Hepatocyte (in vitro differentiated cells): ENCODE results near the gene STIM1. TPM values are rescaled to one million over a fixed set of nuclear protein-coding genes. Genes with fewer than 3 reads are reported as not detected.
"Not testable (repeated sequence)": the region's sequence is repeated elsewhere in the genome, so short reads cannot be mapped to it uniquely, and the experiment has no call there.

Experiments
- DNase-seq: peaks from one replicate; pipeline ENCODE4 v3.0.0-alpha.2; 2016; ENCODE audit warnings: low spot score
- H2AFZ ChIP-seq: fragments of 200-600 bp; sonication (generic); 2 replicates; pipeline ENCODE4 v1.6.0; 2016; ENCODE audit warnings: antibody characterized with exemption, mild to moderate bottlenecking
- H3K27ac ChIP-seq: fragments of 200-600 bp; sonication (generic); 2 replicates; pipeline ENCODE4 v1.5.1; 2016; ENCODE audit warnings: mild to moderate bottlenecking
- H3K27me3 ChIP-seq: fragments of 200-600 bp; sonication (generic); 2 replicates; pipeline ENCODE4 v1.6.1; 2016
- H3K36me3 ChIP-seq: fragments of 200-600 bp; sonication (generic); replicated peaks from 2 replicates; pipeline ENCODE4 v1.5.1; 2016; ENCODE audit warnings: low read depth; ENCODE audit not compliant: insufficient read depth
- H3K4me1 ChIP-seq: fragments of 200-600 bp; sonication (generic); 2 replicates; pipeline ENCODE4 v1.5.1; 2016; ENCODE audit warnings: mild to moderate bottlenecking, moderate library complexity; ENCODE audit not compliant: insufficient read depth
- H3K4me2 ChIP-seq: fragments of 200-600 bp; sonication (generic); 2 replicates; pipeline ENCODE4 v1.6.0; 2016
- H3K4me3 ChIP-seq: fragments of 200-600 bp; sonication (generic); 2 replicates; pipeline ENCODE4 v1.5.1; 2016; ENCODE audit warnings: mild to moderate bottlenecking
- H3K79me2 ChIP-seq: fragments of 200-600 bp; sonication (generic); 2 replicates; pipeline ENCODE4 v1.6.0; 2017; ENCODE audit warnings: mild to moderate bottlenecking
- H3K9me2 ChIP-seq: fragments of 200-600 bp; sonication (generic); replicated peaks from 2 replicates; pipeline ENCODE4 v1.6.0; 2017; ENCODE audit warnings: mild to moderate bottlenecking; ENCODE audit not compliant: insufficient read depth
- H3K9me3 ChIP-seq: fragments of 200-600 bp; sonication (generic); 2 replicates; pipeline ENCODE4 v1.5.1; 2016; ENCODE audit warnings: low read depth, mild to moderate bottlenecking
- H4K20me1 ChIP-seq: fragments of 200-600 bp; sonication (generic); 2 replicates; pipeline ENCODE4 v1.6.0; 2016; ENCODE audit warnings: mild to moderate bottlenecking; ENCODE audit not compliant: insufficient read depth, poor library complexity, severe bottlenecking
- EZH2 ChIP-seq: fragments of 200-600 bp; sonication (generic); IDR thresholded peaks from 2 replicates; pipeline ENCODE4 v1.6.1; 2016; ENCODE audit warnings: antibody characterized with exemption, mild to moderate bottlenecking, borderline replicate concordance
- EZH2phosphoT487 ChIP-seq: fragments of 200-600 bp; sonication (generic); IDR thresholded peaks from one replicate; pipeline ENCODE4 v1.6.1; 2018; ENCODE audit warnings: antibody characterized with exemption, mild to moderate bottlenecking, low read depth, moderate library complexity; ENCODE audit not compliant: unreplicated experiment, severe bottlenecking
- whole genome bisulfite sequencing: methylation state at CpG from one replicate; pipeline ENCODE4 v1.1.6; 2016; ENCODE audit warnings: low lambda C conversion rate; ENCODE audit errors: missing lambda C conversion rate; 5-methylcytosine and 5-hydroxymethylcytosine counted together
- polyA plus RNA-seq: library from polyadenylated mRNA; unstranded; fragments of >200 nt; fragmentation: Nextera tagmentation; extraction: Ambion mirVana; gene quantifications from 2 replicates; pipeline ENCODE4 v1.2.1, GENCODE V29; 2016
- total RNA-seq: library from RNA; depleted of rRNA; stranded (reverse); fragments of >200 nt; gene quantifications from 2 replicates; pipeline ENCODE4 v1.2.3, GENCODE V29; 2014
- TF ChIP-seq, protein P1 (sequence below): fragments of 200-600 bp; sonication (generic); IDR thresholded peaks from 2 replicates; pipeline ENCODE4 v1.5.1; 2016; ENCODE audit warnings: antibody characterized with exemption, mild to moderate bottlenecking; ENCODE audit not compliant: poor library complexity

The STIM1 gene
- total and polyA plus RNA-seq, 2 experiments from 2014 or later: 18.5 to 19.6 TPM

DNA sequence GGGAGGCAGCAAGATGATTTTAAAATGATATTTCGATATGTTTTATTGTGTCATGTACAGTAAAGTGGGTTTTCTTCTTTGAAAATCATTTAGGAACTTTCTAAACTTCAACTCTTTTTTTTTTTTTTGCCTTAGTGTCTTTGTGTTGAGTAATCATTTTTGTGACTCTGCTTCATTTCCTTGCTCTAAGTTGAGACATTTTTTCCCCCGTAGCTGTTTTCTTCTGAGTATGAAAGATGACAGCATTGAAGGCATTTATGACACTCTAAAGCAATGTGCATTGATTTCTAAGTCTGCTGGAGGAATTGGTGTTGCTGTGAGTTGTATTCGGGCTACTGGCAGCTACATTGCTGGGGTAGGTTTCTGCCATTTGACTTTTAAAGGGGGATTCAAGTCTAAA lies 262.6 kb downstream of the STIM1 start:
- no peak for DNase-seq
- no peaks in the 10 kb centered on the region for H4K20me1 ChIP-seq
- no peaks in the 10 kb centered on the region for H3K9me2 ChIP-seq
- H3K27ac ChIP-seq: no peak overlapping the region
- WGBS: 95% methylated on average over 3 of the region's 3 CpGs
- no peak overlapping the region for H3K4me2 ChIP-seq
- no peak overlapping the region for H3K4me3 ChIP-seq
- H3K79me2 ChIP-seq: no peaks in the 10 kb centered on the region
- H3K36me3 ChIP-seq: peaks cover 2% of the 10 kb centered on the region
- H3K27me3 ChIP-seq: no peaks in the 10 kb centered on the region
- TF ChIP-seq EZH2: no peak
- no peak for TF ChIP-seq EZH2phosphoT487
- TF ChIP-seq, protein P1, sequence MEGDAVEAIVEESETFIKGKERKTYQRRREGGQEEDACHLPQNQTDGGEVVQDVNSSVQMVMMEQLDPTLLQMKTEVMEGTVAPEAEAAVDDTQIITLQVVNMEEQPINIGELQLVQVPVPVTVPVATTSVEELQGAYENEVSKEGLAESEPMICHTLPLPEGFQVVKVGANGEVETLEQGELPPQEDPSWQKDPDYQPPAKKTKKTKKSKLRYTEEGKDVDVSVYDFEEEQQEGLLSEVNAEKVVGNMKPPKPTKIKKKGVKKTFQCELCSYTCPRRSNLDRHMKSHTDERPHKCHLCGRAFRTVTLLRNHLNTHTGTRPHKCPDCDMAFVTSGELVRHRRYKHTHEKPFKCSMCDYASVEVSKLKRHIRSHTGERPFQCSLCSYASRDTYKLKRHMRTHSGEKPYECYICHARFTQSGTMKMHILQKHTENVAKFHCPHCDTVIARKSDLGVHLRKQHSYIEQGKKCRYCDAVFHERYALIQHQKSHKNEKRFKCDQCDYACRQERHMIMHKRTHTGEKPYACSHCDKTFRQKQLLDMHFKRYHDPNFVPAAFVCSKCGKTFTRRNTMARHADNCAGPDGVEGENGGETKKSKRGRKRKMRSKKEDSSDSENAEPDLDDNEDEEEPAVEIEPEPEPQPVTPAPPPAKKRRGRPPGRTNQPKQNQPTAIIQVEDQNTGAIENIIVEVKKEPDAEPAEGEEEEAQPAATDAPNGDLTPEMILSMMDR: no peak
- H3K4me1 ChIP-seq: no peaks in the 10 kb centered on the region
- no peak overlapping the region for H2AFZ ChIP-seq
- no peaks in the 10 kb centered on the region for H3K9me3 ChIP-seq

DNA sequence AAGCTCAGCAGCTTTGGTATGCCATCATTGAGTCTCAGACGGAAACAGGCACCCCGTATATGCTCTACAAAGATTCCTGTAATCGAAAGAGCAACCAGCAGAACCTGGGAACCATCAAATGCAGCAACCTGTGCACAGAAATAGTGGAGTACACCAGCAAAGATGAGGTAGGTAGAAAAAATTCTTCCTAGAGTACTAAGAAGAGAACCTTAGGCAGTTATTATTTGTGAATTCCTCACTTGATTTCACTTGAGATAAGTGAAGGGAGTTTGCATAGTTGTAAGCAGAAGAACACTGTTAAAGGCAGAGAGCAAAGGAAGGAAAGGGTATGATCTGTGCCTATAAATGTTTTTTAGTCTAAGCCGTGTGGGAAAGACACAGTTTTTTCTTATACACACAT lies 267.8 kb downstream of the STIM1 start:
- H2AFZ ChIP-seq: no peak overlapping the region
- TF ChIP-seq, protein P1: no peak
- H3K9me2 ChIP-seq: no peaks in the 10 kb centered on the region
- no peaks in the 10 kb centered on the region for H3K36me3 ChIP-seq
- WGBS: 83% methylated on average over 4 of the region's 4 CpGs
- H3K9me3 ChIP-seq: no peaks in the 10 kb centered on the region
- no peaks in the 10 kb centered on the region for H4K20me1 ChIP-seq
- H3K27me3 ChIP-seq: no peaks in the 10 kb centered on the region
- H3K4me1 ChIP-seq: no peaks in the 10 kb centered on the region
- H3K4me3 ChIP-seq: no peak overlapping the region
- H3K4me2 ChIP-seq: no peak overlapping the region
- no peak for DNase-seq
- H3K79me2 ChIP-seq: no peaks in the 10 kb centered on the region
- no peak overlapping the region for H3K27ac ChIP-seq

DNA sequence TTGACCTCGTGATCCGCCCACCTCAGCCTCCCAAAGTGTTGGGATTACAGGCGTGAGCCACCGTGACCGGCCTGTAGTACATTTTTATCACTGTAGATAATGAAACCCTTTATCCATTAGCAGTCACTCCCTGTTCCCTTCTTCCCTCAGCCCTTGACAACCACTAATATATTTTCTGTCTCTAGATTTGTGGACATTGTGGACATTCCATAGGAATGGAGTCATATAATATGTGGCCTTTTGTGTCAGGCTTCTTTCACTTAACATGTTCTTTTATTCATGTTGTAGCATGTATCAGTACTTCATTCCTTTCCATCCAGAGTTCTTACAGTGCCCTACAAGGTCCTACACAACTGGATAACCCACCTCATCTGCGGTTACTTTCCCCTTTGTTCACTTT lies 269.7 kb downstream of the STIM1 start:
- Histone ChIP-seq H3K4me3 (no peak overlapping the region), H4K20me1 (no peaks in the 10 kb centered on the region), H3K9me3 (no peaks in the 10 kb centered on the region), H3K36me3 (no peaks in the 10 kb centered on the region), H3K9me2 (no peaks in the 10 kb centered on the region), H2AFZ (no peak overlapping the region), H3K27me3 (no peaks in the 10 kb centered on the region), H3K79me2 (no peaks in the 10 kb centered on the region), H3K4me1 (no peaks in the 10 kb centered on the region), H3K27ac (no peak overlapping the region), H3K4me2 (no peak overlapping the region)
- TF ChIP-seq, protein P1: no peak
- TF ChIP-seq EZH2phosphoT487: no peak
- no peak for TF ChIP-seq EZH2
- 87% methylated on average over 6 of the region's 6 CpGs for WGBS
- DNase-seq: no peak

DNA sequence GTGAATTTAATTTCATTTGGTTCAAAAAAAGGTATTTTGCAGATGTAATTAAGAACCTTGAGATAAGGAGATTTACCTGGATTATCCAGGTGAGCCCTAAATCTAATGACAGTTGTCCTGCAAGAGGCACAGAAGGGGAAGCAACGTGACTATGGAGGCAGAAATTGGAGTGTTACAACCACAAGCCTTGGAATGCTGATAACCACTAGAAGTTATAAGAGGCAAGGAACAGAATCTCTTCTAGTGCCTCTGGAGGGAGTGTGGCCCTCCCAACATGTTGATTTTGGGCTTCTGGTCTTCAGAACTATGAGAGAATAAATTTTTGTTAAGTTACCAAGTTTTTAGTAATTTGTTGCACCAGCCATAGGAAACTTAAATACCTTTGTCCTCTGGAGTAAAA lies 271.9 kb downstream of the STIM1 start:
- no peaks in the 10 kb centered on the region for H3K9me2 ChIP-seq
- no peak overlapping the region for H3K4me2 ChIP-seq
- H4K20me1 ChIP-seq: no peaks in the 10 kb centered on the region
- H3K79me2 ChIP-seq: no peaks in the 10 kb centered on the region
- H3K4me3 ChIP-seq: no peak overlapping the region
- H3K27me3 ChIP-seq: no peaks in the 10 kb centered on the region
- no peaks in the 10 kb centered on the region for H3K9me3 ChIP-seq
- no peak overlapping the region for H3K27ac ChIP-seq
- TF ChIP-seq EZH2: no peak
- TF ChIP-seq, protein P1: no peak
- TF ChIP-seq EZH2phosphoT487: no peak
- H2AFZ ChIP-seq: no peak overlapping the region
- 71% methylated on average over 1 of the region's 1 CpG for WGBS
- H3K4me1 ChIP-seq: no peaks in the 10 kb centered on the region
- no peak for DNase-seq
- H3K36me3 ChIP-seq: no peaks in the 10 kb centered on the region

DNA sequence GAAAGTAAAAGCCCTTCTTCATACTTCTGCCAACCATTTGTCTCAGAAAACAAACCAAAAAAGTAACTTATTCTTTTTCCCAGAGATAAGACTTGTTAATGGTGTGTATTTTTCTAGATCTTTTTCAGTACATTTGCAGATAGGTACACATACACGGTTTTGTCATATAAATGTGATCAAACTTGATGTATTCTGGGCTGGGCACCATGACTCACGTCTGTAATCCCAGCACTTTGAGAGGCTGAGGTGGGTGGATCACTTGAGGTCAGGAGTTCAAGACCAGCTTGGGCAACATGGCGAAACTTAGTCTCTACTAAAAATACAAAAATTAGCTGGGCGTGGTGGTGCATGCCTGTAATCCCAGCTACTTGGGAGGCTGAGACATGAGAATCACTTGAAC lies 274.8 kb downstream of the STIM1 start:
- H3K36me3 ChIP-seq, H3K27me3 ChIP-seq, H3K4me2 ChIP-seq, H3K27ac ChIP-seq, H3K4me1 ChIP-seq, H3K9me2 ChIP-seq, H4K20me1 ChIP-seq, H3K4me3 ChIP-seq, H3K79me2 ChIP-seq, H3K9me3 ChIP-seq, H2AFZ ChIP-seq, DNase-seq: not testable (repeated sequence)
- WGBS: 97% methylated on average over 4 of the region's 4 CpGs
